Gastrocnemius medialis (tissue), 4 donors: ENCODE measurements around the gene ANGPTL8. TPM values are rescaled to one million over a fixed set of nuclear protein-coding genes. Genes with fewer than 3 reads are reported as not detected.

ENCODE experiments used
- ATAC-seq, 2 donors: fragments of 150-250 bp; one replicate each; pipeline ENCODE4 v1.9.1; 2016
- DNase-seq, 2 donors: peaks; one replicate each; pipeline ENCODE4 v3.0.0-alpha.2; 2019
- H3K27ac ChIP-seq, 4 donors: fragments of 200-600 bp; sonication (generic); 1 replicate in 1 of 4; 2 replicates in 3 of 4; pipeline ENCODE4 v1.5.1; 2016 to 2018; ENCODE audit warnings: mild to moderate bottlenecking in 2 of 4, moderate library complexity in 1 of 4
- H3K27me3 ChIP-seq, 3 donors: fragments of 200-600 bp; sonication (generic) in 2 of 3; 1 replicate in 1 of 3; 2 replicates in 2 of 3; pipeline versions ENCODE4 v1.5.1 to v1.6.0; 2016 to 2019; ENCODE audit warnings: mild to moderate bottlenecking in 1 of 3, moderate library complexity in 1 of 3
- H3K36me3 ChIP-seq, 2 donors: fragments of 200-600 bp; sonication (generic) in 1 of 2; one replicate each; pipeline ENCODE4 v1.5.1; 2017 to 2018
- H3K4me1 ChIP-seq, 2 donors: fragments of 200-600 bp; sonication (generic) in 1 of 2; one replicate each; pipeline ENCODE4 v1.5.1; 2016 to 2017; ENCODE audit warnings: mild to moderate bottlenecking in 2 of 2
- H3K4me3 ChIP-seq, 4 donors: fragments of 200-600 bp; sonication (generic) in 3 of 4; 1 replicate in 1 of 4; 2 replicates in 3 of 4; pipeline ENCODE4 v1.5.1; 2016 to 2019; ENCODE audit warnings: mild to moderate bottlenecking in 2 of 4
- H3K9me3 ChIP-seq, 3 donors: fragments of 200-600 bp; sonication (generic) in 2 of 3; 1 replicate in 1 of 3; 2 replicates in 2 of 3; pipeline ENCODE4 v1.5.1; 2016 to 2019
- CTCF ChIP-seq, 5 experiments: fragments of 450-650 bp in 3 of 5; fragments of 200-600 bp in 2 of 5; sonication (generic) in 2 of 5; IDR thresholded peaks in 4 of 5; conservative IDR thresholded peaks in 1 of 5; 1 replicate in 4 of 5; 2 replicates in 1 of 5; pipeline ENCODE4 v1.5.1; 2016 to 2019; ENCODE audit warnings: antibody characterized with exemption in 5 of 5, mild to moderate bottlenecking in 3 of 5, moderate library complexity in 3 of 5
- POLR2A ChIP-seq, 2 donors: fragments of 450-650 bp; IDR thresholded peaks; one replicate each; pipeline ENCODE4 v1.6.1; 2017; ENCODE audit warnings: antibody characterized with exemption in 2 of 2, mild to moderate bottlenecking in 2 of 2, moderate library complexity in 2 of 2
- in situ Hi-C, 4 donors: fragments of 200-750 bp; cut with MboI; loops; one replicate each; pipeline versions ENCODE4 v1.15.0 to v1.8.0; 2017; ENCODE audit warnings: low sequenced_read_pairs in 4 of 4
- intact Hi-C: fragments of 100-400 bp; cut with DNase I; formaldehyde crosslinking; loops from one replicate; pipeline ENCODE4 v1.15.1; 2023; ENCODE audit warnings: low total_unique reads
- total RNA-seq, 4 donors: library from RNA; depleted of rRNA; stranded (reverse); fragments of >200 nt; gene quantifications; one replicate each; pipeline versions ENCODE4 v1.1.0 to v1.2.3, GENCODE V29; 2016

Gene ANGPTL8
- total RNA-seq, 4 donors from 2014 or later: 0.47 TPM; not detected in 3

- Histone ChIP-seq H3K4me3 (no peak overlapping the region), H3K36me3 (no peaks in the 10 kb centered on the region), H3K27me3 (no peaks in the 10 kb centered on the region), H3K27ac (peak overlapping the region; percentile 7 to 83 (median 80)), H3K9me3 (no peaks in the 10 kb centered on the region), H3K4me1 (peaks cover 6 to 8% of the 10 kb centered on the region in 2 donors)
- no peak for TF ChIP-seq POLR2A (IDR thresholded peaks at IDR 0.05)
- TF ChIP-seq CTCF (IDR thresholded peaks at IDR 0.05 in 4 of 5, conservative IDR thresholded peaks at IDR 0.05 in 1 of 5): no peak
- intact Hi-C loops (loop anchor here (5.0 kb wide), 1 partner anchor 342 kb away; no protein-coding TSS in a partner anchor), in situ Hi-C loops (no loop called here)
- ATAC-seq (no peak), DNase-seq (no peak)
Measured at GRCh38 chr19:11244846-11245589, 5.6 kb downstream of the ANGPTL8 start.

GRCh38 chr19:11246941-11247340 is 7.5 kb downstream of the ANGPTL8 start:
- no peak for ATAC-seq
- Histone ChIP-seq H3K27me3 (no peaks in the 10 kb centered on the region), H3K4me3 (no peak overlapping the region), H3K27ac (peak overlapping the region; percentile 73 to 83 (median 80)), H3K4me1 (peaks cover 8% of the 10 kb centered on the region in 2 donors), H3K36me3 (peaks cover 0 to 8% of the 10 kb centered on the region in 2 donors), H3K9me3 (no peaks in the 10 kb centered on the region)
- in situ Hi-C loops: no loop called here
- intact Hi-C loops: no loop called here
- DNase-seq: no peak
- TF ChIP-seq CTCF (IDR thresholded peaks at IDR 0.05 in 4 of 5, conservative IDR thresholded peaks at IDR 0.05 in 1 of 5) (no peak), POLR2A (IDR thresholded peaks at IDR 0.05) (no peak)

- DNase-seq: peak; percentile 30 to 50
- Histone ChIP-seq H3K4me1 (peaks cover 8 to 10% of the 10 kb centered on the region in 2 donors), H3K27ac (peak overlapping the region; percentile 73 to 83 (median 80)), H3K36me3 (peaks cover 0 to 8% of the 10 kb centered on the region in 2 donors), H3K9me3 (no peaks in the 10 kb centered on the region), H3K27me3 (no peaks in the 10 kb centered on the region), H3K4me3 (no peak overlapping the region)
- in situ Hi-C loops (no loop called here), intact Hi-C loops (no loop called here)
- TF ChIP-seq CTCF (IDR thresholded peaks at IDR 0.05 in 4 of 5, conservative IDR thresholded peaks at IDR 0.05 in 1 of 5) (no peak), POLR2A (IDR thresholded peaks at IDR 0.05) (no peak)
- ATAC-seq: peak; percentile 53 to 70
Measured at GRCh38 chr19:11247391-11247790, 8.0 kb downstream of the ANGPTL8 start.

- in situ Hi-C loops: no loop called here
- H3K27ac ChIP-seq: peak overlapping the region; percentile 73 to 83 (median 80)
- H3K36me3 ChIP-seq: peaks cover 0 to 8% of the 10 kb centered on the region in 2 donors
- no peak overlapping the region for H3K4me3 ChIP-seq
- TF ChIP-seq POLR2A (IDR thresholded peaks at IDR 0.05) (no peak), CTCF (IDR thresholded peaks at IDR 0.05 in 4 of 5, conservative IDR thresholded peaks at IDR 0.05 in 1 of 5) (no peak)
- intact Hi-C loops: no loop called here
- H3K9me3 ChIP-seq: no peaks in the 10 kb centered on the region
- peaks cover 8 to 10% of the 10 kb centered on the region in 2 donors for H3K4me1 ChIP-seq
- ATAC-seq: no peak
- no peaks in the 10 kb centered on the region for H3K27me3 ChIP-seq
- DNase-seq: no peak
Measured at GRCh38 chr19:11247934-11248333, 8.5 kb downstream of the ANGPTL8 start.
